ENCODE results near the gene CMC4. TPM values are rescaled to one million over a fixed set of nuclear protein-coding genes. Genes with fewer than 3 reads are reported as not detected.

CMC4 gene, protein sequence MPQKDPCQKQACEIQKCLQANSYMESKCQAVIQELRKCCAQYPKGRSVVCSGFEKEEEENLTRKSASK
- 5.3 and 11.0 TPM in 2 replicates for total RNA-seq (2014; rRNA removed; shearing (Covaris generic))

DNA sequence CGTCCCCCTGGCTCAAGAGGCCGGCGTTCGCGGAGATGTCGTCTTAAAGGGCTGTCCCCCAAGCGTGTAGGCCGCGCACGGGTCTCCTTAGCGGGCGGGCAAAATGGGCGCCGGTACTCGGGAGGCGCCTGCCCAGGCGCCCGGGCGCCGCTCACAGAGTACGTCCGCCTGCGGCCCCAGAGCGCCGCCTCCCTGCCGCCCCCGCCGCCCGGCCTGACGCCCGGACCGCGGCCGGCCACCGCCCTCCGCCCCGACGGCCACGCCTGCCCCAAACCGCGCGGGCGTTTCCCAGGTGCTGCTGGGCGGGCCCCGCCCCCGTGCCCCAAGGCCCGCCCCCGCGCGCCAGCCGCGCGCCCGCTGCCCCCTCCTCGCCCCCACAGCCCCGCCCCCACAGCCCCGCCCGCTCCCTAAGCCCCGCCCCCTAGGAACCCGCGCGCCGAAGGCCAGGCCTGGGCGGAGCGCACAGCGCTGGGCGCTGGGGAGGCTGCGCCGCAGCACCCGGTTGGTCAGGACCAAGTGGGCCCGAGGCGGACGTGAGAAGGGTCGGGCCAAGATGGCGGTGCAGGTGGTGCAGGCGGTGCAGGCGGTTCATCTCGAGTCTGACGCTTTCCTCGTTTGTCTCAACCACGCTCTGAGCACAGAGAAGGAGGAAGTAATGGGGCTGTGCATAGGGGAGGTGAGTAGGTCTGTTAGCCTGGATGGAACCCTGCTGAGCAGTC is at the start of gene CMC4, which contains the start of the genes BRCC3 and MTCP1:
Gene CMC4 (minus strand): TSS at position 162 of the 719 bp plus-strand sequence. CDS start 7,113 bp downstream, outside the sequence.
Gene BRCC3 (plus strand): TSS at position 534 of the 719 bp plus-strand sequence. CDS start 20 bp downstream, at position 554.
Gene MTCP1 (minus strand): TSS at position 162 of the 719 bp plus-strand sequence. CDS start 5,126 bp downstream, outside the sequence.
- peak; percentile 85 for DNase-seq (ENCODE audit: low spot score)

- no peak for DNase-seq (ENCODE audit: low spot score)
Observed at GRCh38 chrX:155115174-155115819, 44.4 kb upstream of the CMC4 start.

- no peak for DNase-seq (ENCODE audit: low spot score)
Observed at GRCh38 chrX:155113097-155113496, 42.2 kb upstream of the CMC4 start.

DNA sequence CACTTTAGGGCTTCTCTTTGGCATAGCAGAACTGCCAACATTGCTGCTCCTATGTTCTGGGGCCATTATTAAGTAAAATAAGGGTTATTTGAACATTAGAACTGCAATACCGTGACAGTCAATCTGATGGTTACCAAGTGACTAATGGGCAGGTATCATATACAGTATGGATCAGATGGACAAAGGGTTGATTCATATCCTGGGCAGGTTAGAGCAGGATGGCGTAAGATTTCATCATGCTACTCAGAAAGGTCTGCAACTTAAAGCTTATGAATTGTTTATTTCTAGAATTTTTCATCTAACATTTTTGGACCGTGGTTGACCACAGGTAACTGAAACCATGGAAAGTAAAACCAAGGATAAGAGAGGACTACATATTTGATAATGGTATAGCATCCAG is 41.2 kb upstream of the CMC4 start:
- DNase-seq (ENCODE audit: low spot score) = no peak

- DNase-seq (ENCODE audit: low spot score) = no peak
Observed at GRCh38 chrX:155108427-155108826, 37.5 kb upstream of the CMC4 start.

DNA sequence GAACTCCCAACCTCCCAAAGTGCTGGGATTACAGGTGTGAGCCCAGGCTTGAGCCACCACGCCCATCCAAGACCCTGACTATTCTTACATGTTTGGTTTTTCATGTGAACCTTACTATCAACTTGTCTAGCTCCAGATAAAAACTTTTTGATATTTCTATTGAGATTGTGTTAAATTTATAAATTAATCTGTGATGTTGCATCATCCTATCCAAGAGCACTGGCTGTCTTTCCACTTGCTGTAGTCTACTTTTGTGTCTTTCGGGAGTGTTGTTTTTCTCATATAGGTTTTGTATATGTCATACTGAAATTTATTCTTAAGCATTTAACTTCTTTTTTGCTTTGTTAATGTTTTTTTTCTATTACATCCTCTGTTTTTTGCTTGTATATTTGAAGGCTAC is 35.0 kb upstream of the CMC4 start:
- no peak for DNase-seq (ENCODE audit: low spot score)

DNA sequence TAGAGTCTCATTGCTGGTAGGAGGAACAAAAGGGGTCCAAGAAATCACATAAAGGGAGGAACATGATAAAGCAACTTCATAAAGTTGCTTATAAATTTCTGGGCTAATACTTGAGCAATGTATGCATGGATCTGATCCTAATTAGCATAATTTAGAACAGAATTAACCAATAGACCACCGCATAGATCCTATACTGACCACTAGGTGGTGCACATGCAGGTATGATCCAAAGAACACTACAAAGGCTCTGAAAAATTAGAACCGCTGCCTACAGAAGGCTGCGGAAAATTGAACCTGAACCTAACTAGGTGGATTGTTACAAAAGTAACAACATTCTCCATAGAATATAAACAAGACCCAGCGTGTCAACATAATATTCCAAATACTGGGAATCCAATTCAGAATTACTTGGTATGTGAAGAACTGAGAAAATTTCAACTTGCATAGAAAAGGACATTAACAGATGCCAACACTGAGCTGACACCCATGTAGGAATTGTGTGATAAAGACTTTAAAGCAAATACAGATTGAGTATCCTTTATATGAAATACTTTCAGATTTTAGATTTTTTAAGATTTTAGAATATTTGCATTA is 23.6 kb upstream of the CMC4 start:
- peak; percentile 71 for DNase-seq (ENCODE audit: low spot score)

DNA sequence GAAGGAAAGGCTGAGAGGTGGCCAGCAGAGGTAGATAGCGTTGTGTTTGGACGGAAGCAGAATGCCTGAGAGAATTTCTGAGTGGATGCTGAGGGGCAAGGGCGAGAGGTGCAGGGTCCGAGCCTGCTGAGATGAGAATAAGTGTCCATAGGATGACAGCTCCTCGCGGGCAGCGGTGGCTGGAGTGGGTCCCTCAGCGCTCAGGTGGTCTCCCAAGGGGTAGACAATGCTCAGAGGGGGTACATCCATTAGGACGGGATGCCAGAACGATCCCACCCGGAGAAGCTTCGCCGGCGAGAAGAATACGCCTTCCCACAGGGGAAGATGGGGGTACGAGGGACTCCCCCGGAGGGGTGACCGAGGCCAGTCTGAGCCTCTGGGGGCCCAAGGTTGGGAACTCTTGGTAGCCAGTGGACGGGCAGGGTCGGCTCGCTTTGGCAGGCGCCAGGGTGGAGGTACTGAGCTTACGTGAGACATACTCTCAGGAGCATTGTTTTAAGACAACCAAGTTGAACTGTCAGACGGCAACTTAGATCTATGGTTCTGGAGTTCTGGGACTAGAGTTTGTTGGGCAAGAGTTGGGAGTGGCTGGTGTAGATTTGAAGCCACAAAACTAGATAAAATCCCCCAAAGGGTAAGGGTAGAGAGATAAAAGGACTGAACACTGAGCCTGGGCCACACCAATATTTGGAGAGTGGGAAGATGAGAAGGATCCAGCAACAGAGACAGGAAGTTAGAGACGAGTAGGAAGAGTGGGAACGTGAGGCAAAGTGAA is 16.2 kb upstream of the CMC4 start:
- no peak for DNase-seq (ENCODE audit: low spot score)

GRCh38 chrX:155086202-155086840 is 15.4 kb upstream of the CMC4 start:
- peak; percentile 63 for DNase-seq (ENCODE audit: low spot score)

GRCh38 chrX:155071694-155072280 is 851 bp upstream of the CMC4 start:
- DNase-seq (ENCODE audit: low spot score) = peak; percentile 56

GRCh38 chrX:155070663-155070974 is 317 bp downstream of the CMC4 start:
- DNase-seq (ENCODE audit: low spot score) = no peak

GRCh38 chrX:155070038-155070437 is 898 bp downstream of the CMC4 start:
- peak; percentile 24 for DNase-seq (ENCODE audit: low spot score)

DNA sequence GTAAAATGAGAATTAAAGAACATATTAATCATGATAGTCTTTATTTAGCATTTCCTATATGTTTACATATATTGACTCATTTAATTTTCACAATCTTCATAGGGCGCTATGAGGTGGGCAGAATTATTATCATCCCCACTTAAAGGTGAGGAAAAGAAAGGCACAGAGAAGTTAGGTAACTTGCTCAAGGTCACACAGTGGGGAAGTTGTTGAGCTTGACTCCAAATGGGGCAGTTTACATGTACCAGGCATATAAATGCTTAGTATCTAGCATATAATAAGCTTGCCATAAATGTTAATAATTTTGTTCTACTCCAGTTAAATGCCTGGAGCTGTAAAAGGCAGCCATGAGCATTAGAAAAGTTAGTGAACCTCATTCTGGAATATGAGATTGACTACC is 1.5 kb downstream of the CMC4 start:
- DNase-seq (ENCODE audit: low spot score) = no peak

DNA sequence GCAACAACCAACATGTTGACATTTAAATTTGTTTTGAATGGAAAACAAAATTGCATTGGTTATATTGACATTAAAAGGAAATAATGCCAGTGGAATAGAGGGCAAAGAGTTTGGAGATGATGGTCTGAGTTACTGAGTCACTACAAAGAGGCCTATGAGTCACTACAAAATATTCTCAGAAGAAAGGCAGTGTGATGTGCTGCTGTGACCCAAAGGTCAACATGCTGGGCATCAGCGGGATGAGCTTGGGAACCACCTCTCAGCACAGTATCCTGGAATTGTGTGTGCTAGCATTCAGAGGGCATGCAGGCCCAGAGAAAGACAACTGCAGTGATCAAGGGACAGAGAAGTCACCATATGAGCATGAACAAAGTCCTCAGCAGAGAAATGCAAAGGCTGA is 2.8 kb downstream of the CMC4 start:
- peak; percentile 22 for DNase-seq (ENCODE audit: low spot score)

DNA sequence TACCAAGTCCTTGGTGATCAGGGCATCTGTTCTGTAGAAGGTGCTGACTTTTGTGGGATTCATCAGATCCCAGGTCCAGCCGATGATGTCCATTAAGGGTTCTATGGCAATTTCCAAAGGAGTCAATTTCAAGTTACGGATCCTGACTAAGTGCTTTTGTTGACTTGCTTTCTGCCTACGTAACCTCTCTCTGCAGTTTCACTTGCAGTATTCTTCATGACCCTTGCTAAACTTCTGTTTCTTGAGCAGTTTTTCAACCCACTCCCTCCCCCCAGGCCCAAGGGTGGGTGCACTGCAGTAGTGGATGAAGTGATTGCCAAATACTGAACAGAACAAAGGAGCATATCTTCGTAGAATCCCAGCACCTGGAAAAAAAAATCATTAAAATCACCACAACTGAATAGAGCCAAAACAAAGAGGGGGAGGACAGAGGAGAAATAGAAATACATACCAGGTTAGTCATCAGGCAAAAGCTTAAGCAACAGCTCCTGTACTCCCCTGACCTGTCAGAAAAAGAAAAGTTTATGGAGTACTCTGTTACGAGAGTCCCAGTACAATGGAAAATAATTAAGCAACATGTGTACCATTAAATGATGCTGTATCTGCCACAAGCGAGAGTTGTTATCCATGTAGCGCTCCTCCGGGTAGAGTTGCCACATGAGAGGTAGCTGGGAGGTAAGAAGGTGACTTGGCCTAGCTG is 5.8 kb downstream of the CMC4 start:
- DNase-seq (ENCODE audit: low spot score) = no peak

DNA sequence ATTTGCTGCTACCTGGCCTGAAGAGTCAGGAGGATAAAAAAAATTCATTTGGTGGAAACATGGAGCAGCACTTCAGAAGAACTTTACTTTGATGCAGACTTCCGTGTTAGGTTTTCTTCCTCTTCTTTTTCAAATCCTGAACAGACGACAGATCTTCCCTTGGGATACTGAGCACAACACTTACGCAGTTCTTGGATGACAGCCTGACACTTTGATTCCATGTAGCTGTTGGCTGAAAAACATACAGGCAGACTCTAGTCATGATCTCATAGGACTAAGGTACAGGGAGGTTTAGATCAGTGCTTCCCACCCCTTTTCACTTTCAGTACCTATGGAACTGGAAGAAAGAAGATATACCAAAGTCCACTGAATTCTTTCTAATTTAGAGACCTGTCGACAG is 9.2 kb downstream of the CMC4 start:
- no peak for DNase-seq (ENCODE audit: low spot score)

DNA sequence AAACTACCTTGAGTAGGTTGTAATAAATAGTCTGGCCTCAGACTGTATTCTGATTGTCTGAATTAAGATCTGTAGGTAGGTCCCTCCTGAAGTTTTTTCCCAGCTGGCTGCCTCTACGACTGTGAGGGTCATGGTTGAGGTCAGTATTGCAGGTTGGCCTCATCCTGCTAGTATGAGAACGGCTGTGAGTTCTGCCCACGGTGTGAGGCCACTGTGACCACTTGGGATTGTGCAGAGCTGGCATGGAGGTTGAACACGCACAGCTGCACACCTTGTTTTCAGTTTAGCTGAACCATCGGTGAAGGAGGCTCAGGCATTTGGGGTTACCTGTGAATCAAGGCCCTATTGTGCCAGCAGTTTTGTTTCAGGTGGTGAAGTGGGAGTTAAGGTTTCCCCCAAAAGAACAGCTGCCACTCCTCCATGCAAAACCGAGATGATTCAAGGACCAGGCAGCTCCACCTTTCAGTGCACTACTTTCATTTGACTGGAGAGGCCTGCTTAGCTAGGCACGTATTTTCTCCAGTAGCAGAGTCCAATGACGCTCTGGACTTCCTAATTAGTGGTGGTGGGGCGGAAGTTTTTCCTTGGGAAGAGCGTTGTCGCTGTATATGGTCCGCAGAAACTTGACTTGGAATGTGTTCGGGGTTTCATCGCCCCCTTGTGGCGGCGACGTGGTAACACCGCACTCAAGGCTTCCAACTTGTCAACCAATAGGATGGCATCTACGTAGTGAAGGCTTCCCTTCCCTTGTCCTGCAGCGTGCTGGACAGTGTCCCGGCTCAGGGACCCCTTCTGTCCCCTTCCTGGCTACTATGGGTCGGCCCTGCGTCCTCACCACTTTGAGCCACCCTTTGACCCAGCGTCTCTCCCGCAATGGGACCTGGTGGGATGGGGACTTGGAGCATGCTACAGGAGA is 13.8 kb downstream of the CMC4 start:
- DNase-seq (ENCODE audit: low spot score) = peak; percentile 85

- DNase-seq (ENCODE audit: low spot score) = no peak
Observed at GRCh38 chrX:155056471-155056870, 14.5 kb downstream of the CMC4 start.

- no peak for DNase-seq (ENCODE audit: low spot score)
Observed at GRCh38 chrX:155055494-155055893, 15.4 kb downstream of the CMC4 start.

Data from HT-29 (cell line).